Breast epithelium (tissue), 4 donors: Measurements from ENCODE around the gene TRIO. TPM values are rescaled to one million over a fixed set of nuclear protein-coding genes. Genes with fewer than 3 reads are reported as not detected.

Experiments used
- DNase-seq, 2 donors: peaks; one replicate each; pipeline ENCODE4 v3.0.0-alpha.2; 2019; ENCODE audit warnings: low spot score in 2 of 2
- H3K27ac ChIP-seq, 2 donors: fragments of 200-600 bp; sonication (generic) in 1 of 2; one replicate each; pipeline ENCODE4 v1.5.1; 2016 to 2019; ENCODE audit warnings: mild to moderate bottlenecking in 1 of 2
- H3K27me3 ChIP-seq, 2 donors: fragments of 200-600 bp; sonication (generic) in 1 of 2; one replicate each; pipeline versions ENCODE4 v1.5.1 to v1.6.0; 2017 to 2019; ENCODE audit warnings: control low read depth in 1 of 2, mild to moderate bottlenecking in 1 of 2
- H3K36me3 ChIP-seq: fragments of 200-600 bp; one replicate; pipeline ENCODE4 v1.5.1; 2019
- H3K4me1 ChIP-seq, 2 donors: fragments of 200-600 bp; sonication (generic); one replicate each; pipeline ENCODE4 v1.5.1; 2016 to 2019; ENCODE audit warnings: control low read depth in 1 of 2
- H3K4me3 ChIP-seq, 3 donors: fragments of 200-600 bp; sonication (generic); 1 replicate in 2 of 3; 2 replicates in 1 of 3; pipeline ENCODE4 v1.5.1; 2016 to 2019; ENCODE audit warnings: mild to moderate bottlenecking in 3 of 3, moderate library complexity in 2 of 3
- H3K9me3 ChIP-seq, 2 donors: fragments of 200-600 bp; sonication (generic) in 1 of 2; one replicate each; pipeline ENCODE4 v1.5.1; 2016 to 2019; ENCODE audit warnings: control low read depth in 1 of 2
- CTCF ChIP-seq, 3 donors: fragments of 450-650 bp; IDR thresholded peaks; one replicate each; pipeline ENCODE4 v1.5.1; 2016 to 2017; ENCODE audit warnings: antibody characterized with exemption in 3 of 3, mild to moderate bottlenecking in 3 of 3, moderate library complexity in 3 of 3
- POLR2A ChIP-seq: fragments of 450-650 bp; IDR thresholded peaks from one replicate; pipeline ENCODE4 v1.6.1; 2016; ENCODE audit warnings: antibody characterized with exemption, mild to moderate bottlenecking, moderate library complexity
- POLR2AphosphoS5 ChIP-seq, 3 donors: sonication (generic); formaldehyde crosslinking; IDR thresholded peaks; one replicate each; pipeline ENCODE4 v1.6.1; 2017; ENCODE audit warnings: antibody characterized with exemption in 3 of 3
- intact Hi-C: fragments of 100-400 bp; cut with DNase I; formaldehyde crosslinking; loops from one replicate; pipeline ENCODE4 v1.15.1; 2023; ENCODE audit warnings: low total_unique reads
- total RNA-seq, 3 donors: library from RNA; depleted of rRNA; stranded (reverse); fragments of >200 nt; gene quantifications; one replicate each; pipeline ENCODE4 v1.1.0, GENCODE V29; 2016

Gene TRIO
- total RNA-seq, 3 donors from 2014 or later, result 191 to 209 (median 193) TPM

- Histone ChIP-seq H3K27ac (peak overlapping the region in 1 of 2 donors; percentile 22), H3K36me3 (no peaks in the 10 kb centered on the region), H3K9me3 (no peaks in the 10 kb centered on the region), H3K4me1 (peaks cover 4 to 5% of the 10 kb centered on the region in 2 donors), H3K27me3 (no peaks in the 10 kb centered on the region), H3K4me3 (no peak overlapping the region)
- no peak for DNase-seq
- intact Hi-C loops, result no loop called here
- TF ChIP-seq CTCF (IDR thresholded peaks at IDR 0.05) (no peak), POLR2A (no peak), POLR2AphosphoS5 (IDR thresholded peaks at IDR 0.05) (no peak)
Measured at GRCh38 chr5:14209222-14209822, 66.2 kb downstream of the TRIO start.

- no peaks in the 10 kb centered on the region for H3K27me3 ChIP-seq
- no peak for DNase-seq
- H3K9me3 ChIP-seq, result no peaks in the 10 kb centered on the region
- peak overlapping the region in 1 of 2 donors; percentile 22 for H3K27ac ChIP-seq
- no peak for TF ChIP-seq POLR2A
- TF ChIP-seq CTCF (IDR thresholded peaks at IDR 0.05), result no peak
- TF ChIP-seq POLR2AphosphoS5 (IDR thresholded peaks at IDR 0.05), result no peak
- intact Hi-C loops, result no loop called here
- no peak overlapping the region for H3K4me3 ChIP-seq
- peaks cover under 1 to 1% of the 10 kb centered on the region in 2 donors for H3K4me1 ChIP-seq
- no peaks in the 10 kb centered on the region for H3K36me3 ChIP-seq
Measured at GRCh38 chr5:14209836-14210235, 66.7 kb downstream of the TRIO start.

- no peak for TF ChIP-seq POLR2A
- no peak for TF ChIP-seq POLR2AphosphoS5 (IDR thresholded peaks at IDR 0.05)
- no peak for DNase-seq
- no peaks in the 10 kb centered on the region for H3K36me3 ChIP-seq
- no peak overlapping the region for H3K4me3 ChIP-seq
- H3K27me3 ChIP-seq, result no peaks in the 10 kb centered on the region
- no peak overlapping the region for H3K27ac ChIP-seq
- intact Hi-C loops, result no loop called here
- H3K9me3 ChIP-seq, result no peaks in the 10 kb centered on the region
- no peaks in the 10 kb centered on the region for H3K4me1 ChIP-seq
Measured at GRCh38 chr5:14210729-14211128, 67.6 kb downstream of the TRIO start.

GRCh38 chr5:14211818-14212803 is 69.0 kb downstream of the TRIO start:
- Histone ChIP-seq H3K27ac (peak overlapping the region; percentile 34 to 46), H3K9me3 (no peaks in the 10 kb centered on the region), H3K36me3 (no peaks in the 10 kb centered on the region), H3K4me3 (no peak overlapping the region), H3K4me1 (no peaks in the 10 kb centered on the region), H3K27me3 (no peaks in the 10 kb centered on the region)
- TF ChIP-seq POLR2A (no peak), POLR2AphosphoS5 (IDR thresholded peaks at IDR 0.05) (no peak), CTCF (IDR thresholded peaks at IDR 0.05) (no peak)
- intact Hi-C loops, result no loop called here
- no peak for DNase-seq

GRCh38 chr5:14212838-14213237 is 69.7 kb downstream of the TRIO start:
- Histone ChIP-seq H3K9me3 (no peaks in the 10 kb centered on the region), H3K36me3 (no peaks in the 10 kb centered on the region), H3K27ac (peak overlapping the region; percentile 34 to 46), H3K4me3 (no peak overlapping the region), H3K4me1 (no peaks in the 10 kb centered on the region), H3K27me3 (no peaks in the 10 kb centered on the region)
- no peak for DNase-seq
- TF ChIP-seq POLR2A (no peak), POLR2AphosphoS5 (IDR thresholded peaks at IDR 0.05) (no peak), CTCF (IDR thresholded peaks at IDR 0.05) (no peak)
- intact Hi-C loops, result no loop called here
